EL (cell line): ENCODE results near the gene NEK7.
"Not testable (repeated sequence)": the region's sequence is repeated elsewhere in the genome, so short reads cannot be mapped to it uniquely, and the experiment has no call there.

ENCODE experiments used
- DNase-seq: peaks from one replicate; pipeline ENCODE4 v3.0.0-alpha.2; 2016

Gene NEK7

GRCh38 chr1:198212126-198212525 is 55.3 kb downstream of the NEK7 start:
- no peak for DNase-seq

GRCh38 chr1:198212675-198213074 is 55.9 kb downstream of the NEK7 start:
- peak; percentile 80 for DNase-seq

GRCh38 chr1:198214924-198215323 is 58.1 kb downstream of the NEK7 start:
- DNase-seq = no peak

- DNase-seq = peak; percentile 84
Observed at GRCh38 chr1:198220428-198220827, 63.6 kb downstream of the NEK7 start.

GRCh38 chr1:198227010-198227409 is 70.2 kb downstream of the NEK7 start:
- DNase-seq = not testable (repeated sequence)

- not testable (repeated sequence) for DNase-seq
Observed at GRCh38 chr1:198227454-198227853, 70.7 kb downstream of the NEK7 start.

- DNase-seq = no peak
Observed at GRCh38 chr1:198228925-198229324, 72.1 kb downstream of the NEK7 start.

- DNase-seq = no peak
Observed at GRCh38 chr1:198231779-198232178, 75.0 kb downstream of the NEK7 start.

GRCh38 chr1:198232378-198232777 is 75.6 kb downstream of the NEK7 start:
- DNase-seq = no peak

GRCh38 chr1:198232940-198233675 is 76.3 kb downstream of the NEK7 start:
- no peak for DNase-seq

GRCh38 chr1:198234520-198235251 is 77.9 kb downstream of the NEK7 start:
- peak; percentile 56 for DNase-seq

GRCh38 chr1:198238121-198238520 is 81.3 kb downstream of the NEK7 start:
- no peak for DNase-seq

GRCh38 chr1:198241553-198241952 is 84.8 kb downstream of the NEK7 start:
- DNase-seq = no peak

GRCh38 chr1:198244772-198245171 is 88.0 kb downstream of the NEK7 start:
- no peak for DNase-seq

- no peak for DNase-seq
Observed at GRCh38 chr1:198245379-198245778, 88.6 kb downstream of the NEK7 start.

- DNase-seq = no peak
Observed at GRCh38 chr1:198246337-198246736, 89.5 kb downstream of the NEK7 start.

GRCh38 chr1:198253259-198253658 is 96.5 kb downstream of the NEK7 start:
- DNase-seq = no peak

GRCh38 chr1:198253668-198254067 is 96.9 kb downstream of the NEK7 start:
- peak; percentile 78 for DNase-seq

- no peak for DNase-seq
Observed at GRCh38 chr1:198254521-198254920, 97.7 kb downstream of the NEK7 start.

GRCh38 chr1:198254948-198255347 is 98.2 kb downstream of the NEK7 start:
- no peak for DNase-seq

GRCh38 chr1:198255784-198256183 is 99.0 kb downstream of the NEK7 start:
- DNase-seq = no peak

- peak; percentile 87 for DNase-seq
Observed at GRCh38 chr1:198258491-198258890, 101.7 kb downstream of the NEK7 start.

- peak; percentile 63 for DNase-seq
Observed at GRCh38 chr1:198259333-198260074, 102.7 kb downstream of the NEK7 start.

- DNase-seq = no peak
Observed at GRCh38 chr1:198261886-198262285, 105.1 kb downstream of the NEK7 start.
